HG03175 (cell line): ENCODE data around the gene GNG12.

Experiments
- ATAC-seq: cut with Tn5 transposase; IDR thresholded peaks from one replicate; pipeline ENCODE4 v1.9.1; 2021; ENCODE audit warnings: mild to moderate bottlenecking, moderate library complexity; ENCODE audit not compliant: unreplicated experiment

GNG12 gene

DNA sequence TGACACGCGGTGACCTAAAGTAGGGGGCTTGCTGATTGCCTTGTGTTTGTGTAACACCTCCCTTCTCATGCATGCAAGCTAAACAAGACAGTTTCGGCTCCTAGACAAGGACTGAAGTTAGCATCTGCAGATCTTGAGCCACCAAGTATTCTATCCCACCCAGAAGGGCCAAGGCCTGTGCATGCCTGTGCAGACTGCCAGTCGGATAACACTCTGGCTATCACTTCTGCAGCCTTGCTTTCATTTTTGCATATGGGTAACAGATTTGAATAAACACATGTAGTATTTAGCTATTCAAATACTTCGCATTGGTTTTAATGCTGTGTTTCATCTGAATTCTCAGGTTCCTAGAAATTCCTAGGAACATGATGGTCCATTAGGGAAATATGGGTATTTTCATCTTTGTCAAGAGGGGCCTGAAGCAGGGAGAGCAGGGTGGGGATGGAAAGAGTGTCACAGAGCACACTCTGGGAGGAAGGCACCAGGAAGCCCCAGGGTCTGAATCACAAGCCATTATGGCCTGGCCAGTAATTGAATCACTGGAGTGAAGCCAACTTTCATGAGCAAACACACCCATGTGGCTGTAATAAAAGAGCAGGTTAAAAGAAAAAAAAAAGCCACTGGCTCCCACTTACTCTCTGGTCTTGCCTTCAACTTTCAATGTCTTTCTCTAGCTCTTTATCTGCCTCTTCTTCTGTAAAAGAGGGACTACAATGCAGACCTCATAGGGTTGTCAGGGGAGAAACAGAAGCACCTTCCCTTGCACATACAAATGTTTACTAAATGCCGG, 120.0 kb downstream of the GNG12 start:
- ATAC-seq, result no peak

DNA sequence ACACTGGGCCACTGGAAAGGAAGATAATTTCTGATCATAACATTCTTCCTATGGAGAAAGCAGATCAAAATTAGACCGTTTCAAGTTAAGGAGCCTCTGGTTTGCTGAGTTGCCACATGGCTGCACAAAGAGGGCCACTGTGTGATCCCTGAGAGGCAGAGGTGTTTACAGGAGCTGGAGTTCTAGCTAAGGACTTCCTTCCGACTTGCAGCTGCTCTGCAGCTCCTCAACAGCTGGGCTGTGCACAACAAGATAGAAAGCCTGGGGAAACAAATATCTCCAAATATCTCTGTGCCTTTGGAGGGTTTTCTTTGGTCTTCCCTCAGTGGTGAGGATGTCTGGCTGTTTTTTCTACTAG, 121.4 kb downstream of the GNG12 start:
- peak; percentile 60 for ATAC-seq

DNA sequence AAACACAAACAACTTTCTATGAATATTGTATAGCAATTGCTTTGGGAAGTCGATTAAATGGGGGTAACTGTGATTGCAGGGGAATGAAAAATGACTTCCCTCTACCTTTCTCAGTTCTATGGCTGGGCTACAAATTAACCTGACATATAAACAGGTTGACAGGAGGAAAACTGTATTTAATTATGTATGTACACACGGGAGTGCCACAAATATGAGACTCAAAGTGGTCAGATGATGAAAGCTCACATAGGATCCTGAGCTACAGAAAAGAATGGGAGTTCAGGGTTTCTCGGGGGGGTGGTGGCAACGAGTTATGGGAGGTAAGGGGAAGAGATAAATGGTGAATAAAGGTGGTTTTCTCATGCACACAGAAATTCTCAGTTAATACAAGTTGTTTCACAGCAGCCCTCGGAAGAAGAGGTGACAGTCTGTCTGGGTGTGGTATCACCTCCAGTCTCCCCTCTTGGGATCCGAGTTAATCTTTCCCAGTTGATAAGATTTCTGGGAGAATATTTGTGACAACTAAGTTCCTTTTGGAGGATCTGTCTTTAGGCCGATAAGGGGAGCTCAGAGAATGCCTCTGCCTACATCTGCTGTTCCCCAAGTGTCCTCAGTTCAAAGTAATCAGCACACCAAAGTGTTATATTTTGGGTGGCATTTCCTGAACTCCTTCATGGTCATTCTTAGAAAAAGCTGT, 122.0 kb downstream of the GNG12 start:
- peak; percentile 8 for ATAC-seq

DNA sequence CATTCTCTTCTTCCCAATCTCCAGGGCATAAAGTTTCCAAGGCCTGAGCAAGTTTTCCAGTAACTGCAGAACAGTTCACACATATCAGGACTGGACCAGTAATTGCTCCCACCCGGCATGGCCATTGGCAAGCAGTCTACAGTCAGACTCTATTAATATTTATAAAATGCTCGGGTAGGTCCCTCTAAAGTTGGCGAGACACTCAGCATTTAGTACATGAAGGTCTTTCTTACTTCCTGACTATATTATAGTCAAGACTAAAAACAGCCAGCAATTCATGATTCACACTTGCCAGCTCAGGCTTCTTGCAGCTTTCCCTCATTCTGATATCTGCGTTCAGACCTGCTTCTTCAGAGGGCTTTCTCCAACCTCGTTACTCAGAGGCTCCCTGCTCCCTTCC, 122.8 kb downstream of the GNG12 start:
- no peak for ATAC-seq

DNA sequence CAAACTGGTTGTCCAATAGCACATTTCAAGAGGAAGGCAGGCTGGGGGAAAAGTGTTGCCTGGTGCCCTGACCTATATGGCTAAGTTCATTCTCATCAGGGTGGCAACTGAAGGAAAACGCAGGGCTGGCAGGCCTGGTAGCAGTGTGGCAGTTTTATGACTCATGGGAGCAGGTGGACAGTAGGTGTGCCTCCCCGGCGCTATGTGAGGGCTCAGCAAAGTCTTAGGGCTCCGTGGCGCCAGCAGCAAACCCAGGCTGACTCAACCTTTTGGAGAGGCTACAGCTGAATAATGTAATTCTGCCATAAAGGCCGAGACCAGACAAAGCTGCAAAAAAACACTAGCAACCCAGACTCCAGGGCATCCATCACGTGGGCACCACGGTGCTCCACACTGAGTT, 124.7 kb downstream of the GNG12 start:
- no peak for ATAC-seq

DNA sequence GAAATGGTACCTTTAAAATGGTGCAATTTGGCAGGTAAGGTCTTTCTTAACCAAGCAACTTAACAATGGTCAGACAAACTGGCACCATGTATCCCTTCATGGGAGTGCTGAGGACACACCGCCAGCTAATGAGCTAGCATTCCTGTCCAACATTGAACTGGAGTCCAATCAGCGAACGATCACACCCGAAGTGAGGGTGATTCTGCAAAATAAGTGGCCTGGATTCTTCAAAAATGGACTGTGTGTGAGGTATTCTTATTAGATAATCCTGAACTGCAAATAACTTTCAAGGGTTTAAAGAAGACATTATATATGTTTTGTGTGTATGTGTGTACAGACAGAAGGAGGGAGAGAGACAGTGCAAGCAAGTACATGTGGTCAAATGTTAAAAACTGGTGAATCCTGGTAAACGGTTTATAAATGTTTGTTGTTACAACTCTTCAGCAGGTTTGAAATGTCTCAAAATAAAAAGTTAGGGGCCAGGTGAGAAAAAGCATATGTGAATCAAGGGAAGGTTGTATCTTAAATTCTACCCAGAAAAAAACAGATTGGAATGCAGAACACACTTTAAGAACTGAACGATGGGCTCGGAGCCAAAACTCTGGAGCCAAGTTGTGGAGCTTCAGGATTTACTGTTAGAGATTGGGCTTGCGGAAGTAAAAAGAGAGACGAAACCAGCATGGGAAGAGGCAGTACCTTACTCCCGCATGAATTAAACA, 127.4 kb downstream of the GNG12 start:
- ATAC-seq, result no peak

DNA sequence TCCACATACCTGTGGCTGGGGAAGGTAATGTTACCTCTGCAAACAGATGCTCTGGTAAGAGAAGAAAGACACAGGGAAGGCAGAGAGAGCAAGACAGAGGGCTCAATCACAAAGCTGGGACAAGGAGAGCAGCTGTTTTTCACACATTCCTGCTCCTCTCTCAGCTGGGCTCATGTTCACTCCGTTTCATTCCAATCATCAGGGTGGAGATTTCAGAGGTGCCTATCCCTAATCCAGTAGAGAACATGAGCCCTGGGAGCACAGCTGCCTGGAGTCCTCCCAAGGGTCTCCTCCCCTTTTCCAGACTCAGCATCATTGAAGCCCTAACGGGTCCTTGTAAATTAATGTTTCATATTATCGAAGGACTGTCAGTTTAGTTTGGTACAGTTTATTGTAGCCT, 128.9 kb downstream of the GNG12 start:
- ATAC-seq, result no peak

DNA sequence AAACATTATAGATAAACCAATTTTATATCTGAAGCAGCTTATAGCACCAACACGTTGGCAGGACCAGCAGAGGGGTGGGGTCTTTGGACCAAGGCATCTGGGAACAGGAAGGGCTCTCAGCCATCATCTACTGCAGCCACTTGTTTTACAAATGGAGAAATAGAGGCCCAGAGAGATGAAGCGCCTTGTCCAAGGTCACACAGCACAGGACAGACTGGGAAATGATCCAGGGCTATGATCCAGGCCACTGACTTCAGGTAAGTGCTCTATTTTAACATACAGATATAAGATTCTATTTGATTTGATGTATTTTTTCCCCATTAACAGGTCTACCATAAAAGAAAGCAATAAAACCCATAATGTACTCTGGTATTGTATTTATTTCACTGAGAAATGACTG, 131.4 kb downstream of the GNG12 start:
- no peak for ATAC-seq

DNA sequence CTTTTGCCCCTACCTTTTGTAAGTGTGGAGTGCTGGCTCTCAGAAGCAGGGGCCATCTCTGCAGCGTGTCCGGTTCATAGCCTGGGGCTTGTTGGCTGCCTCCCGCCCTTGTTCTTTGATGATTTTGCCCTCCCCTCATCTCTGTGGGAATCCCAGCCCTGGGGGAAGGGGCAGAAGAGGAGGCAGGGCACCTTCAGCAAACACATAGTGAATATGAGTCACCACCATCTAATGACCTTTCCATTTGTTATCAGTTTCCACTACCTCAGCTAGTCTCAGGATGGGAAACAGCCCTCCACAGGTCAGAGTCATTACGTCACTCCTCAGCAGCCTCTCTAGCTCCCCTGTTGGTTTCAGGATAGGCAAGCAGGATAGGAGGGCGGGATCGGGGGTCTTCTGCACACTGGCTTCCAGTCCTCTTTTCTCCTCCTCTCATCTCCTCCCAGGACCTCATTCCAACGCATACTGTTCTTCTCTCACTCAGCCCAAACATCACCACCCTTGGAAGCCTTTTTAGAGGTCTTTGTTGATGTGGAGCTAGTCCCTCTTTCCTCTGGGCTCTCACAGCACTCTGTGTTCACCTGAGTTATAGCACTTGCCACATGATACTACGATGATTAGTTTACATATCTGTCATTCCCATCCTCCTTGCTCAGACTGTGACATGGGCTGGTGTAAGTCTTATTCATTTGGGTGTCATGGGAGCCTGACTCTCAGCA, 132.4 kb downstream of the GNG12 start:
- no peak for ATAC-seq

DNA sequence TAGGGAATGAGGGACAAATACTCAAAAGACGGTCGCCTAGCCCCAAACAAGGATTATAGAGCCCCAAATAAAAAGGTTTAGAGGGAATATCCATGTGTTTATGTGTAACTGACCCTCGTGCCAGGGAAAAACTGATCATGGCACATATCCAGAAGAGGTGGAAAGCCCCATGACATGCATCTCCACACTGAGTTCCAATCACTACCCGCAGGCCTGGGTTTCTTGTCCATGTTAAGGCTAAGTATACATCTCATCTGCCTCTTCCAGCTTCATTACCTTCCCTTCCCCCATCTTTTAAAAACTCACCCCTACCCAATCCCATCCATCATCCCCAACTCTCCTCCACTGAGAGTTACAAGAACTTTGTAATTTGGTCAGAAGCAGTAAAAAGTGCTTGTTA, 133.0 kb downstream of the GNG12 start:
- no peak for ATAC-seq

DNA sequence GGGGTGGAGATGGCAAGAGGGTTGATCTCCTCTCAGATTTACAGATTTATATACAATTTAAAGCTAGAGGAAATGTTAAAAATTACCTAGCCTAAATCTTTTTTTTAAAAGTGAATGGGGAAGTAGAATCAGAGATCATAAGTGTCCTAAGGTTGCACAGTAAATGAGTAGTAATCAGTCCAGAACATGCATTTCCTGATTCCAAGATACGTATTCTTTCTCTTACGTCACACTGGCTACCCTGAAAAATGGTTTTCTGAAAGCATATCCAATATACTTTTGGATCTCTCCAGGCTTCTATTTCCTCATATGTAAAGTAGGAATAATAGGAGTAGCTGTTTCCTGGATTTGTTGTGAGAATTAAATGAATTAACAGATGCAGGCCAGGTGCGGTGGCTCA, 136.6 kb downstream of the GNG12 start:
- ATAC-seq, result no peak

DNA sequence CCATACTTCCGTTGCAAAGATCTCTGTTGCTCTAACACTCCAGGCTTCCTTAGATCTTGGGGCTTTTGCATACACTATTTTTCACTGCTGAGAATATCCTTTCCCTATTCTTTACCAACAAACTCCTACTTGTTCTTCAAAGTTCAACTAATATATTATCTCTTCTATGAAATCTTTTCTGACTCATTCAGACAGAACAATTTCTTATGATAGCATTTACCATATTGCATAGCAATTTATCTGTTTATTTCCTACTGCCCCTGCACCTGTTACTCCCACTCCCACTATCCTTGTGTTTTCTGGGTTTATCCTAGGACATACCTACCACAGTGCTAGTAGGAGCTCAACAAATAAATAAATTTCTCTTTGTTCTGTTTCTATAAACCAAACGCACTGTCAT, 137.3 kb downstream of the GNG12 start:
- ATAC-seq, result no peak

DNA sequence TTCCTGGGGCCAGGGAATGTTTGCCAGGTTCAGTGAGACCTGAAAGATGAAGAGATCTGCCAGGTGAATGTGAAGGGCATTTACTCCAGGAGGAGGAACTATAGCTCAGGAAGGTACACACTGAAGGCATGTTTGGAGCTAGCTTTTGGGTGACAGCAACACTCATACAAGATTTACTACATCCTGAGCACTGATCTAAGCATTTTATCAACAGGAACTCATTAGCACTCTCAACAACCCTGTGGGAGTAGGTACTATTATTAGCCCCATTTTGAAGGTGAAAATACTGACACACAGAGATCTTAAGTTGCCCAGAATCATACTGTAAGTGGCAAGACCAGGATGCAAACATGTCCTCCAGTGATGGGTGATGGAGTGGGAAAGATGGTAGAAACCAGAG, 141.6 kb downstream of the GNG12 start:
- no peak for ATAC-seq

DNA sequence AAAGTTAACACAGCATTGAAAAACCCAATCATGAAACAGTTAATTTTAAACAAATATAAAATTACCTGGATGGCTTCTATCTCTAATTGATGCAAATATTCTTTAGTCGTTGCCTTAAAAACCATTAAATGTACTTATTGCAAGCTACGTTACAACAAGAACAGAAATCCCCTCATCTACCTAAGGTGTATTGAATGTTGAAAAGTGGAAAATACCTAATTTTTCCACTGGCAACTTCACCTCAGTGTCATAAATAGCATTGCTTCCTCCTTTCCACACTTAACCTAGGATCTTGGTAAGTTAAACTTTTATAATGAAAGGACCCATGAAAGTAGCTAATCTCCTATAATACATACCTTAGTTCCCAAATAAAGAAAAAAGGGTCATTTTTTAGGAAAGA, 142.9 kb downstream of the GNG12 start:
- no peak for ATAC-seq

DNA sequence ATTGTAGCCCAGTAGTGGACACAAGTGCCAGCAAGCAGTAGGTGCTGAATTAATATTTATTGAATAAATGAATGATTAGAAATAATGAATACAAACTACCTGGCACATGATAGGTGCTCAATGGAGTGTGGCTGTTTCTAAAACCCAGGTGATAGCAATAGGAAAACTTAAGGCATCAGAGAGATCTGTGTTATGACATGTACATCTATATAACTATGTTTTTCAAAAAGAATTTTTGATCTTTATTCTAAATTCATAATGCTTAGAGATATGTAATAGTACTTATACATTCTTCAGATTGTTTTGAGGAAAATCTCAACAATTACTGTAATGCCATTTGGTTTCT, 143.3 kb downstream of the GNG12 start:
- no peak for ATAC-seq

DNA sequence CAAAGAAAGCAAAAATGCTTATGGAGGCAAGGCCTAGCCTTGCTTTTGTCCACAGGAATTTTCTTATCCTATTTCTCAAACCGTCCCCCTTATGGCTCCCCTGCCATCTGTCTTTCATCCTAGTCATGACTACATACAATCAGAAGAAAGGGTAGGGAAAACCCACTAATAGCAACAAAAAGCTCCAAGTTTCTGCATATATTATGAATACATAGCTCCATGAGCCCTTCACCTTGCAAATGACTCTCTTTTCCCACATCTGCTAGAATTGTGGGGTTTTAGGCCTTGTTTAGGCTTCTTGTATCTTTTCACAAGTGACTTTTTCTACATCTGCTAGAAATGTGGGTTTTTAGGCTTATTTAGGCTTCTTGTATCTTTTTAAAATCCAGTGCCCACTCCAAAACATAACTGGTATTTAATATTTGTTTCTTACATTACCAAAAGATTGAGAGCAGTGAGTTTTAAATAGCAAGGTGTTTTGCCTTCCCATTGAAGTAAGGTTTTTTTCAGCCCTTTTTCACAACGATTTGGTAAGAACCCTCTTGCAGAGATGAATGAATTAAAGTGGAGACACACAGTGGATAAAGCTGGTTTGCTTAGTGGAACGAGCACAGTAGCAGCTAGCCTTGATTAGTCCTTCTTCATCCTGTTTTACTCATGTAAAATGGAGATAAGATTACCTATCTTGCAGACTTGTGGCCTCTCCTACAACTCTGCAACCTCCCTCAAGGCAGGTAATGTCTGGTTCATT, 143.8 kb downstream of the GNG12 start:
- no peak for ATAC-seq

DNA sequence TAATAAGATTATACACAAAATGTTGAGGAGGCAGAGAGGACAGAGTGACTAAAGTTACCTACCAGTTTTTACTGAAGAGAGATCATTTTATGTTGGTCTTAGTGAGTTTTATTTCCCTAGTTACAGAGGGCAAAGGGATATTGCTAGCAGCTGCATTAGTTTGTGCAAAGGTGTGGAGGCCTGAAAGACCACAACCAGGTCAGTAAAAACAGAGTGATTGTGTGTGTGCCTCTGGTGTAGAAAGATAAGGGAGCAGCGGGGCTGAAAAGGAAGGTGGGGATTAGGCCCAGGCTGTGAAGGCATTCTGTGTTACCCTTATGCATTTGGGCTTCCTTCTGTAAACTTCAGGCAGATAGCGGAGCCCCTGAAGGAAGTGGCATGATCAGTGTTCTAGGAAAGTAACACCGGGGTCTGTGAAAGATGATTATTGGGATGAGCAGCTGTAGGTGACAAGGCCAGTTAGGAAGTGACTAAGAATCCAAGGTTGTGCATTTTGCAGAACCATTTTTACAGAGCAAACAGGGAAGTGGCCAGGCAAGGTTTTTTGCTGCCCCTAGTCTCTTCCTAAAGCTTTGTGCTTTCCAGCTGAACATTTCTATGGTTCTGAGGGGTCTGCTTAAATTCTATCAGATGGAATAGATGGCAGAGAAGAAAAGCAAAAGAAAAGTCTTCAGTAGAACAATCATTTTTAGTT, 144.6 kb downstream of the GNG12 start:
- ATAC-seq, result no peak

DNA sequence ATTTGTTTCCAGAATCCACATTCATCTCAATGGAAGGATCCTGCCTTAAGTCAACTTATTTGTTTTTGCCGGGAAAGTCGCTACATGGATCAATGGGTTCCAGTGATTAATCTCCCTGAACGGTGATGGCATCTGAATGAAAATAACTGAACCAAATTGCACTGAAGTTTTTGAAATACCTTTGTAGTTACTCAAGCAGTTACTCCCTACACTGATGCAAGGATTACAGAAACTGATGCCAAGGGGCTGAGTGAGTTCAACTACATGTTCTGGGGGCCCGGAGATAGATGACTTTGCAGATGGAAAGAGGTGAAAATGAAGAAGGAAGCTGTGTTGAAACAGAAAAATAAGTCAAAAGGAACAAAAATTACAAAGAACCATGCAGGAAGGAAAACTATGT, 145.6 kb downstream of the GNG12 start:
- no peak for ATAC-seq

DNA sequence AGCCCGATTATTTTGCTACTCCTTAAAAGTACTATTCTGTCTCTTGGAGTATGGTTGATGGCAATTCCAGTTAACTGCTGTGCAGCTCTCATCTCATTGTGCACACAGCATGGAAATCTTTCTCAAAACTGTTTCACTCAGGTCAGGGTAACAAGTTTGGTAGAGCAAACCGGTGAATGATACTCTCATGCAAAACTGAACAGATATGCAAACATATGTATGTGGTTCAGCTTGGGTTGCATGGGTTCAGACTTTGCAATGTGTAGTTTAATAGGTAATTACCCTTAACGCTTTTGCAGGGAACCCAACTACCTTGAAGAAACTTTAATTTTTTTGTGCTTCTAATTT, 146.1 kb downstream of the GNG12 start:
- no peak for ATAC-seq
